Testis (tissue), 2 donors: Measurements from ENCODE around the gene SUPT3H.

Experiments
- POLR2A ChIP-seq: fragments of 450-650 bp; IDR thresholded peaks from one replicate; pipeline ENCODE4 v1.6.1; 2017; ENCODE audit warnings: antibody characterized with exemption, mild to moderate bottlenecking, moderate library complexity
- TF ChIP-seq, protein P1 (sequence below), 3 experiments: fragments of 450-650 bp in 2 of 3; fragments of 200-600 bp in 1 of 3; sonication (generic) in 1 of 3; IDR thresholded peaks; one replicate each; pipeline ENCODE4 v1.5.1; 2016 to 2019; ENCODE audit warnings: antibody characterized with exemption in 3 of 3, mild to moderate bottlenecking in 2 of 3, moderate library complexity in 1 of 3

DNA sequence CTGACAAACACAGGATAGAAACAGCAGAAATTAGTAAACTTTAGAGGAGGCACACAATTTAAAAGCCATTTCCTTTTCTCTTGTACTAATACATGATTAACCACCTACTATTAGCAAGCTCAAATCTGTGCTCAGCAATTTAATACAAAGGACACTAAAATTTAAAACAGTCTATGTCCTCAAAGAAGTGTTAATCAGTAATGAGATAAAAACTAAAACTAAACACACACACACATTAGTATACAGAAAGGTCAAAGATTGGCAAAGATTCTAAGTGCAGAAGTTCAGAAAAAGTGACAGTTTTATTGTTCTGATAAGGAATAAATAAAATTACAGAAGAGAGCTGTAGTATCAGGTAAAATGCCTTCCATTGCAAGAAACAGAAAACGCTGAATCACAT, 123.5 kb downstream of the SUPT3H start:
- TF ChIP-seq, protein P1, sequence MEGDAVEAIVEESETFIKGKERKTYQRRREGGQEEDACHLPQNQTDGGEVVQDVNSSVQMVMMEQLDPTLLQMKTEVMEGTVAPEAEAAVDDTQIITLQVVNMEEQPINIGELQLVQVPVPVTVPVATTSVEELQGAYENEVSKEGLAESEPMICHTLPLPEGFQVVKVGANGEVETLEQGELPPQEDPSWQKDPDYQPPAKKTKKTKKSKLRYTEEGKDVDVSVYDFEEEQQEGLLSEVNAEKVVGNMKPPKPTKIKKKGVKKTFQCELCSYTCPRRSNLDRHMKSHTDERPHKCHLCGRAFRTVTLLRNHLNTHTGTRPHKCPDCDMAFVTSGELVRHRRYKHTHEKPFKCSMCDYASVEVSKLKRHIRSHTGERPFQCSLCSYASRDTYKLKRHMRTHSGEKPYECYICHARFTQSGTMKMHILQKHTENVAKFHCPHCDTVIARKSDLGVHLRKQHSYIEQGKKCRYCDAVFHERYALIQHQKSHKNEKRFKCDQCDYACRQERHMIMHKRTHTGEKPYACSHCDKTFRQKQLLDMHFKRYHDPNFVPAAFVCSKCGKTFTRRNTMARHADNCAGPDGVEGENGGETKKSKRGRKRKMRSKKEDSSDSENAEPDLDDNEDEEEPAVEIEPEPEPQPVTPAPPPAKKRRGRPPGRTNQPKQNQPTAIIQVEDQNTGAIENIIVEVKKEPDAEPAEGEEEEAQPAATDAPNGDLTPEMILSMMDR (IDR thresholded peaks at IDR 0.05), result no peak
- TF ChIP-seq POLR2A, result no peak
